ENCODE results near the gene CCNL1.
"Not testable (repeated sequence)": the region's sequence is repeated elsewhere in the genome, so short reads cannot be mapped to it uniquely, and the experiment has no call there.

CCNL1 gene

GRCh38 chr3:157190380-157190872 is 30.5 kb upstream of the CCNL1 start:
- TF ChIP-seq CTCF (IDR thresholded peaks at IDR 0.05; ENCODE audit: control extremely low read depth, extremely low read depth, low read depth, missing control alignments): no peak
- ChIA-PET POLR2A (no interaction called here), CTCF (interaction anchor here (1.6 kb wide), 1 partner anchor 11 kb away, joined by 6 read pairs; no protein-coding TSS in a partner anchor)
- no peak for DNase-seq (ENCODE audit: extremely low spot score)

- ChIA-PET CTCF (interaction anchor here (1.6 kb wide), 1 partner anchor 13 kb away, joined by 3 read pairs; no protein-coding TSS in a partner anchor), POLR2A (no interaction called here)
- no peak for DNase-seq (ENCODE audit: extremely low spot score)
Measured at GRCh38 chr3:157188391-157188790, 28.4 kb upstream of the CCNL1 start.

GRCh38 chr3:157182879-157183278 is 22.9 kb upstream of the CCNL1 start:
- ChIA-PET POLR2A (no interaction called here), CTCF (interaction anchor here (1.5 kb wide), 1 partner anchor 19 kb away, joined by 3 read pairs; no protein-coding TSS in a partner anchor)

More at GRCh38 chr3:157188391-157188790, 28.4 kb upstream of the CCNL1 start:
- no peak for TF ChIP-seq CTCF (IDR thresholded peaks at IDR 0.05; ENCODE audit: control extremely low read depth, extremely low read depth, low read depth, missing control alignments)

GRCh38 chr3:157180262-157180661 is 20.3 kb upstream of the CCNL1 start:
- POLR2A ChIA-PET: no interaction called here

More at GRCh38 chr3:157182879-157183278, 22.9 kb upstream of the CCNL1 start:
- TF ChIP-seq CTCF (IDR thresholded peaks at IDR 0.05; ENCODE audit: control extremely low read depth, extremely low read depth, low read depth, missing control alignments): no peak
- no peak for DNase-seq (ENCODE audit: extremely low spot score)

GRCh38 chr3:157179365-157179803 is 19.4 kb upstream of the CCNL1 start:
- ChIA-PET CTCF (no interaction called here), POLR2A (no interaction called here)
- DNase-seq (ENCODE audit: extremely low spot score): no peak
- no peak for TF ChIP-seq CTCF (IDR thresholded peaks at IDR 0.05; ENCODE audit: control extremely low read depth, extremely low read depth, low read depth, missing control alignments)

More at GRCh38 chr3:157180262-157180661, 20.3 kb upstream of the CCNL1 start:
- TF ChIP-seq CTCF (IDR thresholded peaks at IDR 0.05; ENCODE audit: control extremely low read depth, extremely low read depth, low read depth, missing control alignments): no peak
- no peak for DNase-seq (ENCODE audit: extremely low spot score)
- CTCF ChIA-PET: interaction anchor here (2.4 kb wide), 1 partner anchor 22 kb away, joined by 10 read pairs; no protein-coding TSS in a partner anchor

GRCh38 chr3:157178503-157179364 is 18.8 kb upstream of the CCNL1 start:
- DNase-seq (ENCODE audit: extremely low spot score); CTCF ChIA-PET: not testable (repeated sequence)
- POLR2A ChIA-PET: interaction anchor here (0.6 kb wide), 1 partner anchor 542 kb away, joined by 7 read pairs; no protein-coding TSS in a partner anchor

GRCh38 chr3:157177801-157178453 is 18.0 kb upstream of the CCNL1 start:
- DNase-seq (ENCODE audit: extremely low spot score): not testable (repeated sequence)
- POLR2A ChIA-PET: interaction anchor here (0.6 kb wide), 1 partner anchor 541 kb away, joined by 7 read pairs; no protein-coding TSS in a partner anchor
- CTCF ChIA-PET: interaction anchor here (1.3 kb wide), 1 partner anchor 39 kb away, joined by 3 read pairs; no protein-coding TSS in a partner anchor

Measured in GM10248 (cell line).